RWPE1 (cell line): ENCODE measurements around the gene OLR1.

Experiments
- CTCF ChIA-PET: fragments of 350-600 bp; sonication (Branson Sonifier 250); formaldehyde crosslinking; extraction: SDS; loops from one replicate; lab custom pipeline; 2021; lab: Yijun Ruan, JAX
- POLR2A ChIA-PET: fragments of 400-600 bp; formaldehyde crosslinking; extraction: SDS; loops from one replicate; lab custom pipeline; 2020; ENCODE audit warnings: antibody characterized with exemption; ENCODE audit not compliant: low non-redundant PET; lab: Yijun Ruan, JAX
- DNase-seq: peaks from one replicate; pipeline ENCODE4 v3.0.0; 2012; ENCODE audit warnings: low spot score
- H3K27ac ChIP-seq: fragments of 450-650 bp; 2 replicates; pipeline ENCODE4 v1.5.1; 2017
- TF ChIP-seq, protein P1 (sequence below): fragments of 450-650 bp; conservative IDR thresholded peaks from 2 replicates; pipeline ENCODE4 v1.5.1; 2017; ENCODE audit warnings: low read depth, mild to moderate bottlenecking

The OLR1 gene

DNA sequence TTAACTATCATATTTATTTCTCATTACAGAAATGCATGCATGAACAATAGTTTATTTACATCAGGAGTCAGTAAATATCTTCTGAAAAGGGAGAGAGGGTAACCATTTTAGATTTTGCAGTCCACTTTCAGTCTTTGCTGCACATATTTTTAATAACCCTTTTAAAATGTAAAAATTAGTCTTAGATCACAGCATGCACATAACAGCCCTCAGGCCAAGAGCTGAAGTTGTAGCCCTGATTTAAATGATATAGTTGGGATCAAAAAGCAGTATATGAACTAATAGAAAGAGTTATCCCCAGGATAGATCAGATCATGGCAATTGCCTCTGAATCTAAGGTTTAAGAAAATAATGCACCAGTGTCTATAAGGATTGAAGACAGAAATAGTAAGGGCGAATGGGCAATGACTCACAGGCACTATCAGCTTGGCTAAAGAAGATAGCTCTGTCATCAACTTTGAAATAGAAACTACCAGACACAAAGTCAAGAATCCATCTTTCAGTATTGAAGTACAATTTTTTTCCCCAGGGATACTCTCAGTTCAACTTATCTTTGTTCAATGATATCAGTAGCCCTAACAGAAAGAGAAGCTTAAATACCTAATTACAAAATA is 28.8 kb downstream of the OLR1 start:
- no peak for DNase-seq

DNA sequence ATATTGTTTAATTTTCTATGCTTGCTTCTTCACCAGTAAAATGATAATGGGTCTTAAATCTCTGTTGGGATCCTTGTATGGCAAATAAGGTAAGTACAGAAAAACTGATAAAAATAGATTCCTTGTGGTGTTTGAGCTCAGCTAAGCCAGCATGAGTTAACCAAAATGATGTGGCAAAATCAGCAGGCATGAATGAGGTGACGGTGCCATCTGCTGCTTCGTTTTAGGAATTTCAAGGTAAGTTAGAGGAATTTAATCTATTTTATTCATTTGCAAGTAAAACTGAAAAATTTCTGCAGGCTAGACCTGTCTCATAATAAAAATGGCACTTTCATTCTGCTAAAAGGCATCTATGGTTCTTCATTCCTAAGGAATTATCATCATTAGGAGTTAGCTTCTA is 31.9 kb downstream of the OLR1 start:
- CTCF ChIA-PET: interaction anchor here (0.6 to 1.8 kb wide), 10 partner anchors 13 to 526 kb away, joined by 3 to 11 read pairs (median 4); partner anchors contain the start of gene CLEC12B
- TF ChIP-seq, protein P1, sequence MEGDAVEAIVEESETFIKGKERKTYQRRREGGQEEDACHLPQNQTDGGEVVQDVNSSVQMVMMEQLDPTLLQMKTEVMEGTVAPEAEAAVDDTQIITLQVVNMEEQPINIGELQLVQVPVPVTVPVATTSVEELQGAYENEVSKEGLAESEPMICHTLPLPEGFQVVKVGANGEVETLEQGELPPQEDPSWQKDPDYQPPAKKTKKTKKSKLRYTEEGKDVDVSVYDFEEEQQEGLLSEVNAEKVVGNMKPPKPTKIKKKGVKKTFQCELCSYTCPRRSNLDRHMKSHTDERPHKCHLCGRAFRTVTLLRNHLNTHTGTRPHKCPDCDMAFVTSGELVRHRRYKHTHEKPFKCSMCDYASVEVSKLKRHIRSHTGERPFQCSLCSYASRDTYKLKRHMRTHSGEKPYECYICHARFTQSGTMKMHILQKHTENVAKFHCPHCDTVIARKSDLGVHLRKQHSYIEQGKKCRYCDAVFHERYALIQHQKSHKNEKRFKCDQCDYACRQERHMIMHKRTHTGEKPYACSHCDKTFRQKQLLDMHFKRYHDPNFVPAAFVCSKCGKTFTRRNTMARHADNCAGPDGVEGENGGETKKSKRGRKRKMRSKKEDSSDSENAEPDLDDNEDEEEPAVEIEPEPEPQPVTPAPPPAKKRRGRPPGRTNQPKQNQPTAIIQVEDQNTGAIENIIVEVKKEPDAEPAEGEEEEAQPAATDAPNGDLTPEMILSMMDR: 0 out of 2 replicates have a peak, but pooled peaks have one; percentile 9
- POLR2A ChIA-PET: no interaction called here
- DNase-seq: peak; percentile 35
- H3K27ac ChIP-seq: no peak overlapping the region

More for the DNA sequence above, 28.8 kb downstream of the OLR1 start:
- CTCF ChIA-PET: interaction anchor here (0.5 to 1.6 kb wide), 3 partner anchors 10 to 109 kb away, joined by 3 to 4 read pairs (median 4); no protein-coding TSS in a partner anchor
- H3K27ac ChIP-seq: no peak overlapping the region
- POLR2A ChIA-PET: no interaction called here
- TF ChIP-seq, protein P1: no peak

DNA sequence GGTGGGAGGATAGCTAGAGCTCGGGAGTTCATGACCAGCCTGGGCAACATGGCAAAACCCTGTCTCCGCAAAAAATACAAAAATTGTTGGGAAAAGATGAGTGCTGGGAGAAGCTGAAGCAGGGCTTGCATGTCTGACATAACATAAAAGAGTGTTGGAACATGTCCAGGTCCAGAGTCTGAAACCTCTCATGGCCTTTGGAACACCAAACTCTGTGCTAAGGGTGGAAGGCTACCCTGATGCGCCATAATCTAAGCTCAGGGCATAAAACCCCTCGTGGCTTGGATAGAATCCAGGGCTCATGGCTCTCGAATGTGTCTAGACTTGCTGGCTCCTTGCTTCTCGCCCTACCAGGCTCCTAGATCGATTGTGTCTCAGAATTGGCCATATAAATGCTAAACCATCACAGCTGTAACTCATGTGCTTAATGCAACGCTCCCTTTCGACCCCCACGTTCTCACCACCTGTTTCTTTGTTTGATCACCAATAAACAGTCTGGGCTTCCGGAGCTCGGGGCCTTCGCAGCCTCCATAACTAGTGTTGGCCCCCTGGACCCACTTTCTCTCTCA is 35.2 kb downstream of the OLR1 start:
- ChIA-PET CTCF (interaction anchor here (0.6 to 0.7 kb wide), 3 partner anchors 105 to 348 kb away, joined by 3 to 4 read pairs (median 3); no protein-coding TSS in a partner anchor), POLR2A (no interaction called here)
- no peak for DNase-seq
- H3K27ac ChIP-seq: no peak overlapping the region
- TF ChIP-seq, protein P1: no peak

DNA sequence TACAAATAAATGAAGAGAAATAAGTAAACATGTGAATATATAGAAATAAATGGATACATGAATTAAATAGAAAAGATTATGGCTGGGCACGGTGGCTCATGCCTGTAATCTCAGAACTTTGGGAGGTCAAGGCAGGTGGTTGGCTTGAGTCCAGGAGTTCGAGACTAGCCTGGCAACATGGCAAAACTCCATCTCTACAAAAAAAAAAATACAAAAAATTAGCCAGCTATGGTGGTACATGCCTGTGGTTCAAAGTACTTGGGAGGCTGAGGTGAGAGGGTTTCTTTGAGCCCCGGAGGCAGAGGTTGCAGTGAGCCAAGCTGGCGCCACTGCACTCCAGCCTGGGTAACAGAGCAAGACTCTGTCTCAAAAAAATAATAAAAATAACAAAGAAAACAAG is 36.8 kb downstream of the OLR1 start:
- DNase-seq: no peak

DNA sequence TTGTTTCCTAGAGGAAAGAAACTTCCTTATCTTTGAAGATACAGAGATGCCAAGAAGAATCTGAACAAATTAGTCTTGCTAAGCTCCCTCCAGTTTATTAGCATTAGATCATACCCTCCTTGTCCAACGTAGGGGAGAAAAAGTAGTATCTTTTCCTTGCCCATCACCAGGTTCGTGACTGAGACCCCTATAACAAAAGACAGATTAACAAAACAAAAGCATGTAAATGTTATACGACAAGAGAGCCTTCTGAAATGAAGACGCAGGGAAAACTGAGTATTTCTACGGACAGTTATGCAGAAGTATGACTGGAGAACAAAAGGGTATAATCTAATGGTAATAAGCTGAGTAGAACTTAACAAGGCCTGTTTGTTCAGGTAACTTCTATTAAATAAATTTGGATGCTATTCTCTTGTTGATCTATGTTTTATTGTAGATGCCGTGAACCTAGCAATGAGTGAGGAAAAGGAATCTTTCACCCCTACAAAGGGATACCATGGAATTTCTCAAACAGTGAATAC is 39.0 kb downstream of the OLR1 start:
- TF ChIP-seq, protein P1: no peak

More for the DNA sequence above, 36.8 kb downstream of the OLR1 start:
- TF ChIP-seq, protein P1: no peak
- H3K27ac ChIP-seq: no peak overlapping the region
- ChIA-PET POLR2A (no interaction called here), CTCF (no interaction called here)

DNA sequence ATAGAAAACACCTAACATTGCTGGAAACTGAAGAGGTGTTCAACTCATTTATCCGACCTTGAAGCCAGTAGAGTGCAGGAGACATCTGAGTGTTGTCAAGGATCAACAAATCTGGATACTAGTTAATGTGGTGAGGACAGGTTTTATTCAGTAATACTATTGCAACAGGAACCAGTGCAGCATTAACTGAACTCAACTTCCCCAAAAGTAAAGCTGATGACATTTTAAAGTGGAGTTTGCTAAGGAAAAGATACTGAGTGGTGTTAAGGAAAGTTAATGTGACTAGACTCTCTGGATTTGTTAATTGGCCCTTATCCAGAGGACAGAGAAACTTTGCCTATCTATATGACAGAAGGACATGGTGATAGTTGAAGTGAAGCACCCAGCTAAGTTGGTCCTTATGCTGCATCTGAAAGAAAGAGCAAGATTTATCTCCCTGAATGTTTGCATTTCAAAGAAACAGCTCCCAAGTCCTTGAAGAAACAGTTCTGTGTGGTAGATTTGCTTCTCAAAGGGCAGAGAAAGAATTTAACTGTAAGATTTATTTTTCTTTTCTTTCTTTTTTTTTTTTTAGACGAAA is 40.7 kb downstream of the OLR1 start:
- no peak for DNase-seq
- CTCF ChIA-PET: interaction anchor here (0.6 kb wide), 1 partner anchor 32 kb away, joined by 5 read pairs; the partner anchor contains the start of gene CLEC1A
- H3K27ac ChIP-seq: no peak overlapping the region
- POLR2A ChIA-PET: no interaction called here
- TF ChIP-seq, protein P1: no peak

More for the DNA sequence above, 39.0 kb downstream of the OLR1 start:
- POLR2A ChIA-PET: no interaction called here
- H3K27ac ChIP-seq: no peak overlapping the region
- CTCF ChIA-PET: interaction anchor here (1.4 kb wide), 1 partner anchor 21 kb away, joined by 3 read pairs; no protein-coding TSS in a partner anchor
- no peak for DNase-seq
